ENCODE results near the gene RPS15A.

GRCh38 chr16:18827890-18828289 lies 37.8 kb upstream of the RPS15A start:
- no peak for TF ChIP-seq EZH2 (IDR thresholded peaks at IDR 0.05; ENCODE audit: borderline replicate concordance, low read depth, low read length, poor library complexity, severe bottlenecking)
- TF ChIP-seq CTCF (conservative IDR thresholded peaks at IDR 0.05; ENCODE audit: low read depth, low read length) = no peak
